HCEC 1CT (cell line): ENCODE data around the gene NKX6-2.
"Not testable (repeated sequence)": the region's sequence is repeated elsewhere in the genome, so short reads cannot be mapped to it uniquely, and the experiment has no call there.

Experiments used
- DNase-seq: peaks from one replicate; pipeline ENCODE4 v3.0.0-alpha.2; 2017

The NKX6-2 gene

GRCh38 chr10:132785723-132786475, at the start of gene NKX6-2:
Gene NKX6-2, minus strand, starts transcription at chr10:132786147. Its CDS starts 199 bp downstream, at chr10:132785948.
- no peak for DNase-seq

DNA sequence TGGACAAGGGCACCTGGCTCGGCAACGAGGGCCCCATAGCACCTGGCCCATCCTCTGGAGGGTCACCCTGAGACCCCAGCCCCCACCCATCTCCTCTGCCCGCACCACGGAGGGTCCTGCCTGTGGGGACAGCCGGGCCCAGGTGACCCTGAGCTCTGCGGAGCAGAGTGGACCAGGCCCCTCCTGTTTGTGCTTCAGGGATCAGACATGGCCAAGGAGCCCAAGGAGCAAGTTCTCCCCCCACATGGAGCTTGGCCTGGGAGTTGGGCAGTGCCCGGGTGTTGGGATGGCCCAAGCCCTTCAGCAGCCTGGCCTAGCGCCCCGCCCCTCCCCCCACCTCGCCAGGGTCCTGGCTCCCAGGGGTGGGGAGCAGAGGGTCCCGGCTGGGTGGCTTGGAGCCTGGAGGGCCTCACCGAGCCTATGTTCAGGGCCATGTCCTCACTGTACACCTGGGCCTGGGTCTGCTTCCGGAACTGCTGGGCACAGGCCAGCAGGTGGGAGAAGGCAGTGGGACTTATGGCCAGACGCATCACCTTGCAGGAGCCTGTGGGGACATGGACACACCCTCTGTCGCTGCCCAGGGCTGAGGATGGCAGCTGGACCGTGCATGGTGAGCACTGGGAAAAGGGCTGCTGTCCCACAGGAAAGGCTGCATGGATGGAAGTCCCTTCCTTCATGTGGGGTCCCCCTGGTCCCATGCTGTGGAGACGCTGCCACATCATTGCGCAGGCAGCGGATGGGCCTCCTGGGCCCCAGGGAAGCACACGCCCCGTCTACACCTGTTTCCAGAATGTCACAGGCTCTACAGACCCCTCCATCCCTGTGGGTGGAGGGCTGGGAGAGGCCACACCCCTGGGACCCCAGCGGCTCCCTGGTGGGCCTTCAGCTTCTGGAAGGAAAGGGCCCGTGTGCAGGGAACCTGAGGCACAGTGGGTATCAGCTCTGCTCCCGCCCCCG, 49.2 kb upstream of the NKX6-2 start:
- DNase-seq: no peak

DNA sequence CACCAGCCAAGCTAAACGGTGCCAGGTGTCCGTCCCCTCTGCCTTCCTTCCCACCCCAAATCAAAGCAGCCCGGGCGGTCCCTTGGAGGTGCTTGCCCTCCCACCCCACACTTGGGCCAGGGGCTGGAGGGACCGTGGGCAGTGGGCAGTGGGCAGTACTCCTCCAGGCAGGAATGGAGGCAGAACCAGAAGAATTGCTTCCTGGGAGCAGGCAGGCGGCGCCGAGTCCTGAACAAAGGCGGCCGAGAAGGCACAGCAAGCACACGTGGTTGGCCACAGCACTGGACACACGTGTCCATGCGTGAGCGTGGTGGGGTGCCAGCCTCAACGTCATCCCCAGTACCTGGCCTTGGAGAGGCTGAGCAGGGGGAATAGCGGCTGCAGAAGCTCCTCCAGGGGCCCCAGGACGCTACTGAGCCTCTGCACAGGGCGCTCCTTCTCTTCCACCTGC, 48.4 kb upstream of the NKX6-2 start:
- DNase-seq: no peak

DNA sequence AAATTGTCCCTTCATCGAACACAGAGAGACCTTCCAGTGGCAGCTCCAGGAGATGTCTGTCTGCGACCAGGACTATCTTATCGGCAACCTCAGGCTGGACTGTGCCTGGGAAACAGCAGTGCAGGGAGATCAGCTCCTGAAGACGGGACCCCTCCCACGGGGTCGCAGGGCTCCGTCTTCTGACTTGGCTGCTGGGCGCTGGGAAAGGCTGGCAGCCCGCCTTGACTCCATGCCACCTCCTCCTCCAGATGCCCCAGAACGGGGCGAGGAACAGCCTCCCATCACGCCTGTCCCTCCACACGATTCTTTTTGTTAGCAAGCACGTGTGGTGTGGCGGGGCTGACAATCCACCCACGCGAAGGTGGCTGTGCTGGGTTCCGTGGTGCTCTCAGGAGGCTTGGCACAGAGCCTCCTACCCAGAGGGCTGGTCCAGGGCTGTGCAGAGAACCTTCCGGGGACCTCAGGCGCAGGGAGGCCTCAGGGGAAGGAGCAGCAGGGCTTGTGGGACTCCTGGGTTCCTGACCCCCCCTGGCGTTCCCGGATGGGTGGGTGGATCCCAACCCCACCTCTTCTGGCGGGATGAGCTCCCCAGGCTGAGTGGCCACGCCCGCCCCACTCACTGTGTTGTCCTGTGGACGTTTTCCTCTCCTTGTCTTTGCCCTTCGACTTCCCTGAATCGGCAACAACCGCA, 47.6 kb upstream of the NKX6-2 start:
- DNase-seq: no peak

DNA sequence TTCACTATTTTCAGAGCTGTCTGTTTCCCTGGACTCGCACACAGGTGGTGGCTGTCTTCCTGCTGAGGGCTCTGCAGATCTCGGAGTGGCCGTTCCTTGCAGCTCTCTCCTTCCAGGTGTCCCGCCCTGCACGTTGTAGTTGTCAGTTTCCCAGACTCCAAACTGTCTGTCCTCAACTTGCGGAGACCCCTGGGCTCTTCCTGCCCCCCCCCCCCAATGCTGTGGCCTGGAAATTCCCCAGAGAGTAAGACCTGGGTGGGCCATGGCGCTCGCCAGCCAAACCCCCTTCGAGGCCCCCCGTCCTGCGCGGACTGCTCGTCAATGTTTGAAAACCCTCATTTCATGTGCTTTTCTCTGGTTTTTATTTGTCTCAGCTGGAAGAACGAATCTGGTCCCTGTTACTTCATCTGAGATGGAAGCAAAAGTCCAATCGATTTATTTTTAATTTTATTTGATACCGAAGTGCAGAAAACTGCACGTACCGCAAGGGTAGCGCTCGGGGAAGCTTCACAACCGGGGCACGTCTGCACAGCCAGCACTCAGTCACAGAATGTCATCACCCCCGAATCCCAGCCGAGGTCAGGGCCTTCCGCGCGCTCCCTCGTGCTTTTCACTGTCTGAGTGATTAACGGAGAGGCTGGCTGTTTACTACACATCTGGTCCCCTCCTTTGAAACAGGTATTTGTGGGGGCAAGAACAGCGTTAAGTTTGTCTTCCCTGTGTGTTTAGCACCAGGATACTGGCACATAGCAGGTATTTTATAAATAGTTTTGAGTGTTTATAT, 46.4 kb upstream of the NKX6-2 start:
- no peak for DNase-seq

DNA sequence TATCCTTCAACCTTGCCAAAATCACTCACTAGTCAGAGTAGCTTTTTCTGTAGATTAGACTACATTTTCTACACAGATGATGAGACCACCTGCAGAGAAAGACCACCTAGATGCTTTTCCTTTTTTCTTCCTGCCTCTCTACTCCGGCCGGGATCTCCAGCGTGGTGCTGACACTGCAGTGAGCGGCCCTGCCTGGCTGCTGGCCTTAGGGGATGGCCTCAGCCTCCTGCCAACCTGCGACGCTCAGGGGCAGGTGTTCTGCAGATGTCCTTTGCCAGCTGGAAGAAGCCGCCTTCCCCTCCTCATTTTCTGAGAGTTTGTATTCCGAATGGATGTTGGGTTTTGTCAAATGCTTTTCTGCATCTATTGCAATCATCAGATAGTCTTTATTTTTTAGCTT, 43.5 kb upstream of the NKX6-2 start:
- no peak for DNase-seq

DNA sequence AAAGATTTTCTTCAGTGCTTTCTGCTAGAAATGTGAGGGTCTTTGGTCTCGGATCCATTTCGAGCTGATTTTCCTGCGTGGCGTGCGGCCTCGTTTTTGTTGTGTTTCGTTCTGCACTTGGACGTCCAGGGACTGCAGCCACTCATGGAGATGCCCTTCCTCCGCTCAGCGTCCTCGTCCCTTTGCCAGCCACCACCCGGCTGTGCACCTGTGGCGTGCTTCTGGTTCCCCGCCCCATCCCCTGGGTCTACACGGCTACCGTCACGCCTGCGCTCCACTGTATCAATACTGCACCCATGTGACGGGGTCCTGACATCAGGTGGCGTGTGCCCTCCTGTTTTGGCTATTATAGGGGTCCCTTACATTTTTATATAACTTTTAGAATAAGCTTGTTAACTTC, 42.7 kb upstream of the NKX6-2 start:
- no peak for DNase-seq

- no peak for DNase-seq
Measured at GRCh38 chr10:132827861-132828539, 42.1 kb upstream of the NKX6-2 start.

GRCh38 chr10:132827423-132827789, 41.5 kb upstream of the NKX6-2 start:
- DNase-seq: no peak

DNA sequence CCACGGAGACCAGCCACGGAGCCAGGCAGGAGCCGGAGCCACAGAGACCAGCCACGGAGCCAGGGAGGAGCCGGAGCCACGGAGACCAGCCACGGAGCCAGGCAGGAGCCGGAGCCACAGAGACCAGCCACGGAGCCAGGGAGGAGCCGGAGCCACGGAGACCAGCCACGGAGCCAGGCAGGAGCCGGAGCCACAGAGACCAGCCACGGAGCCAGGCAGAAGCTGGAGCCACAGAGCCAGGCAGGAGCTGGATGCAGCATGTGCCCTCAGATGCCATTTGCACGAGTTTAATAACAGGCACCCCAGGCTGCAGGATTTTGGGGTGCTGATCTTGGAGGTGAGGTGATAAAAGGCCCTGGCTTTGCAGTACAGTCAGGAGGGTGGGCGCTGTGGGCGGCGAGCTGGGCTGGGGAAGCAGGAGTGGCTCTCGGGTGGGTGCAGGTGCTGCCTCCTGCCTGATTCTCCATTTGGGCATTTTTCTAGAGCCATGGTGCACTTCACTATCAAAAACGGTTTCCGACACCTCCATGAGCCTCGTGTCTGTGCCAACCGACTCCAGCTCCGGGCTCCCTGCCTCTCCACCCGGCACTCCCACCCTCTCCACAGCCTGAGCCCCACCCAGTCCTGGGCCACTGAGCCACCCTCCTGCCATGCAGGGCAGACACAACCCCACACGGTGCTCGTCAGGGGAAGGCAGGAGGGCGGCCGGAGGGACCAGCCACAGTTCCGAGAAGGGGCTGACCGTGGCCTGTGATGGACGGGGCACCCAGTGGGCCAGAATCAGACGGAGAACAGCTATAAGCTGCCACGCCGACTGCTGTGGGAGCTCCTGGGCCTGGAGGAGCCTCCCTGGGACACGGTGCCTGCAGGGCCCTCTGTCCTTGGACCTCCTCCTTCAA, 40.8 kb upstream of the NKX6-2 start:
- no peak for DNase-seq

GRCh38 chr10:132825783-132826523, 40.0 kb upstream of the NKX6-2 start:
- DNase-seq: not testable (repeated sequence)

GRCh38 chr10:132820056-132820455, 34.1 kb upstream of the NKX6-2 start:
- no peak for DNase-seq

DNA sequence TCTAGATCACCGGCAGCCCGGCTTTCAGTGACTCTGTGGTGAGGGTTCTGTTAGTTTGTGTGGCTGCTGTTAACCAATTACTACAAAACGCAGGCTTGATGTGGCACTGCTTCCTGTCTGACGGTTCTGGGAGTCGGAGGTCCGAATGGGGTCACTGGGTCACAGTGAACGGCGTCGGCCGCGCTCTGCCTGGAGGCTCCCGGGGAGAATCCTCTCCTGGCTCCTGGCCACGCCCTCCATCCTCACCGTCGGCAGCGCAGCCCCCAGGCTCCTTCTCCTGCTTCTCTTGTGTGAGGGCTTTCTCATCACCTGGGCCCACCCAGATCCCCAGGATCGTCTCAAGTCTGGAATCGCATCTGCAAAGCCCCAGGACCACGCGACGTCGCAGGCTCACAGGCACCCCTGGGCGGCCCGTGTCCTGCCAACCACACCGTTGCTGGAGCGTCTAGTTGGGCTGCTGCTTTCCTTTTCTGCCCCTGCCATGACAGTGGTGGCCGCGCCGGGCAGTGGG, 31.8 kb upstream of the NKX6-2 start:
- DNase-seq: no peak

DNA sequence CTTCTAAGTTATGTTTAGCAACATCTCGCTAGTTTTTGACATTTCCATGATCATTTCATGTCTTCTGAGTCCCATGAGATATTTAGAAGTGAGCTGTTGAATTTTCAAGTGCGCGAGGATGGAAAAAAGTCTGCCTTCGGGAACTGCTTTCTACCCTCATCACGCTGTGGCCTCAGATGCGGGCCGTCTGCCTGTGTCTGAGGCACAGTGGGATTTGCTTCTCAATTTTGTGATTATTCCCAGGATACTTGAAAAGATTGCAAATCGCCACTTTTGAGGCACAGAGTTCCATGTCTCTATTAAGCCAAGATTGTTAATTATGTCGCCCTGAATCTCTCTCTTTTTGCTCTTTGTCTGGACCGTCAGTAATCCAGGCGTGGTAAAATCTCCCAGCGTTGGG, 30.8 kb upstream of the NKX6-2 start:
- no peak for DNase-seq

DNA sequence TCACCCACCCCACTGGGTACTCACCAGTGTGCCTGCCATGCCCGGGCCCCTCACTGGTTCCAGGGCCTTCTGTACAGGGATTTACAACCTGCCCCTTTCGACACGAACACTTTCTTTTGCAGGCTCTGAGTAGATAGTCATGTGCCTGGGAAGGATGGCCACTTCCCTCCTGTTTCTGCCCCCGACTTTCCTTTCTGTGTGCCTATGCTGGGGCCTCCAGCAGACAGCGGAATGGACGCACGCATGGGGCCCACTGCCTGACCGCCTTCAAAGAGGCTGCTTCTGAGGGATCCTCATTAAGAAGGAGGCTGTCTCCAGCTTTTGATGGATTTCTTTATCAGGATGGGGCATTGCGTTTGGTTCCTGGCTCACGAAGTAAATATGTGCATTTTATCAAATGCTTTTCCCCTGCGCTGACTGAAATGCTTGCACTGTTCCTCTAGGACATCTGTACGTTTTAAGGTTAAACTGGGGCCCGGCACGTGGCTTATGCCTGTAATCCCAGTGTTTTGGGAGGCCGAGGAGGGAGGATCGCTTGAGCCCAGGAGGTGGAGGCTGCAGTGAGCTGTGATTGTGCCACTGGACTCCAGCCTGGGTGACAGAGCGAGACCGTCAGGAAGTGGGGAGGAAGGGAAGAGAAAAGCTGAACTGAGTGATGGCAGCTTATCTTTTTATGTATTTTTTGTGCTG, 29.4 kb upstream of the NKX6-2 start:
- no peak for DNase-seq

- DNase-seq: no peak
Measured at GRCh38 chr10:132814469-132814856, 28.5 kb upstream of the NKX6-2 start.

DNA sequence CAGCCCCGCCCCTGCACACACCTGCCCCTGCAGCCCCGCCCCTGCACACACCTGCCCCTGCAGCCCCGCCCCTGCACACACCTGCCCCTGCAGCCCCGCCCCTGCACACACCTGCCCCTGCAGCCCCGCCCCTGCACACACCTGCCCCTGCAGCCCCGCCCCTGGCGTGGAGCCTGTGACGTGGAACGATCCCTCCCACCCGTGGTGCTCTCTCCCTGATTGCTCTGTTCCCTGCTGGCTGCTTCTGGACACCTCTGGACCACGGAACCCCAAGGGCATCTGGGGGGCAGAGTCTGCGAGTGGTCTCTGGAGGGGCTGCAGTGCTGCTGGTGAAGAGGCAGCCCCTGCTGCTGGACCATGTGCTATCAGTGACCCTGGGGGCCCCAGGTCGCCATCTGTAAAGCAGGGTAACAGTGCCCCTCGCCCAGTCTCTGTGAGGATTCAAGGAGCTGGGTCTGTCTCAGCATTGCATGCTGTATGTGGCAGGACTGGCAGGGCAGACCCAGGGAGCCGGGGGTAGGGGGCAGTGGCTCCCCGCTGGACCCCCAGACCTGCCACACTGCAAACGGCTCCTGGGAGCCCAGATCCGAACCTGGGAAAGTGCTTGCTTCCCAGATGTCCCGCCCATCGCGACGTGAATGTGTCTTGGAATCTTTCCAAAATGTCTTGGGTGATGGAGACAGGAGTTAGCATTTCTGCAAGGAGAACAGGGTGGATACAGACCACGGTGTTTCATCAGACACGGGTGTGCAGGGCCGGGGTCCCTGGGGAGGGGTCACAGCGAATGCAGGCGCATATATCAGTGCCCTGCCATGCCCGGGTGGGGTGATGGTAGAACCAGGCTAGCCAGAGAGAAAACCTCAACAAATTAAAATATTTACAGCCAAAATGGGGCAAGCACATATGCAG, 27.9 kb upstream of the NKX6-2 start:
- DNase-seq: no peak

- DNase-seq: no peak
Measured at GRCh38 chr10:132813001-132813401, 27.1 kb upstream of the NKX6-2 start.
